ENCODE results near the gene SFXN5.

Gene SFXN5

GRCh38 chr2:73027340-73027739 lies 44.2 kb downstream of the SFXN5 start:
- DNase-seq (ENCODE audit: low spot score), result no peak
- no peak for TF ChIP-seq CTCF (IDR thresholded peaks at IDR 0.05; ENCODE audit: extremely low read depth, missing control alignments)

- TF ChIP-seq CTCF (IDR thresholded peaks at IDR 0.05; ENCODE audit: extremely low read depth, missing control alignments), result no peak
- no peak for DNase-seq (ENCODE audit: low spot score)
Measured at GRCh38 chr2:73023497-73023896, 48.0 kb downstream of the SFXN5 start.

- TF ChIP-seq CTCF (IDR thresholded peaks at IDR 0.05; ENCODE audit: extremely low read depth, missing control alignments), result no peak
- no peak for DNase-seq (ENCODE audit: low spot score)
Measured at GRCh38 chr2:73022024-73022568, 49.4 kb downstream of the SFXN5 start.

- no peak for TF ChIP-seq CTCF (IDR thresholded peaks at IDR 0.05; ENCODE audit: extremely low read depth, missing control alignments)
- DNase-seq (ENCODE audit: low spot score), result no peak
Measured at GRCh38 chr2:73021371-73022010, 50.0 kb downstream of the SFXN5 start.

GRCh38 chr2:73020657-73021370 lies 50.7 kb downstream of the SFXN5 start:
- no peak for DNase-seq (ENCODE audit: low spot score)
- TF ChIP-seq CTCF (IDR thresholded peaks at IDR 0.05; ENCODE audit: extremely low read depth, missing control alignments), result no peak

GRCh38 chr2:73020306-73020656 lies 51.2 kb downstream of the SFXN5 start:
- no peak for DNase-seq (ENCODE audit: low spot score)
- TF ChIP-seq CTCF (IDR thresholded peaks at IDR 0.05; ENCODE audit: extremely low read depth, missing control alignments), result no peak

GRCh38 chr2:73018188-73018825 lies 53.2 kb downstream of the SFXN5 start:
- DNase-seq (ENCODE audit: low spot score), result no peak
- no peak for TF ChIP-seq CTCF (IDR thresholded peaks at IDR 0.05; ENCODE audit: extremely low read depth, missing control alignments)

Measured in GM20000 (cell line).